ENCODE measurements around the gene LBH.

LBH gene

GRCh38 chr2:30243231-30243630, 11.9 kb downstream of the LBH start:
- no peak overlapping the region for H3K9ac ChIP-seq (ENCODE audit: low read depth in 1 of 2, low read length in 2 of 2)
- H3K36me3 ChIP-seq (ENCODE audit: control insufficient read depth in 2 of 2, insufficient read depth in 2 of 2, low read length in 2 of 2), result peaks cover 0 to 2% of the 10 kb centered on the region in 2 donors
- peaks cover 0 to 3% of the 10 kb centered on the region in 2 donors for H3K4me1 ChIP-seq (ENCODE audit: control insufficient read depth in 2 of 2, insufficient read depth in 2 of 2, low read length in 2 of 2)
- H3K9me3 ChIP-seq (ENCODE audit: control insufficient read depth in 2 of 2, low read length in 2 of 2), result no peaks in the 10 kb centered on the region
- H3K27ac ChIP-seq (ENCODE audit: low read depth in 2 of 2, low read length in 2 of 2), result no peak overlapping the region
- H3K4me3 ChIP-seq (ENCODE audit: low read length in 2 of 2), result no peak overlapping the region
- H3K27me3 ChIP-seq (ENCODE audit: control insufficient read depth in 2 of 2, insufficient read depth in 2 of 2, low read length in 2 of 2), result no peaks in the 10 kb centered on the region

DNA sequence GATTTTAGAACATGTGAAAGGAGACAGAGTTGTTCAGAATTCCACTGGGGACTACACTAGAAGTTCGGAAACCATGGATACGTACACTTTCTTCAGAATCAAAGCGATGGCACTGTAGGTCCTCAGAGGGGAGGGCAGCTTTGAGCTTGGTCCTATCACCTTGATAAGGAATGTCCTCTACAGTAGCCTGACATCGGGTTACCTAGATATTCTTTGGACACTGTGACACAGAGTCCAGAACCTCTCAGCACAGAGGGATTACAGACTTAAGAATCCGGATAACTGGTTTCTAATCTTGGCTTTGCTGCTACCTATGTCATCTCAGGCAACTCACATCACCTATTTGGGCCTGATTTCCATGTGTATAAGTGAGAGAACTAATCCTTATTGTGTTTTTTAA, 14.0 kb downstream of the LBH start:
- no peak overlapping the region for H3K9ac ChIP-seq (ENCODE audit: low read depth in 1 of 2, low read length in 2 of 2)
- H3K27me3 ChIP-seq (ENCODE audit: control insufficient read depth in 2 of 2, insufficient read depth in 2 of 2, low read length in 2 of 2), result no peaks in the 10 kb centered on the region
- no peak overlapping the region for H3K4me3 ChIP-seq (ENCODE audit: low read length in 2 of 2)
- H3K9me3 ChIP-seq (ENCODE audit: control insufficient read depth in 2 of 2, low read length in 2 of 2), result no peaks in the 10 kb centered on the region
- H3K36me3 ChIP-seq (ENCODE audit: control insufficient read depth in 2 of 2, insufficient read depth in 2 of 2, low read length in 2 of 2), result no peaks in the 10 kb centered on the region
- no peak overlapping the region for H3K27ac ChIP-seq (ENCODE audit: low read depth in 2 of 2, low read length in 2 of 2)
- H3K4me1 ChIP-seq (ENCODE audit: control insufficient read depth in 2 of 2, insufficient read depth in 2 of 2, low read length in 2 of 2), result no peaks in the 10 kb centered on the region

DNA sequence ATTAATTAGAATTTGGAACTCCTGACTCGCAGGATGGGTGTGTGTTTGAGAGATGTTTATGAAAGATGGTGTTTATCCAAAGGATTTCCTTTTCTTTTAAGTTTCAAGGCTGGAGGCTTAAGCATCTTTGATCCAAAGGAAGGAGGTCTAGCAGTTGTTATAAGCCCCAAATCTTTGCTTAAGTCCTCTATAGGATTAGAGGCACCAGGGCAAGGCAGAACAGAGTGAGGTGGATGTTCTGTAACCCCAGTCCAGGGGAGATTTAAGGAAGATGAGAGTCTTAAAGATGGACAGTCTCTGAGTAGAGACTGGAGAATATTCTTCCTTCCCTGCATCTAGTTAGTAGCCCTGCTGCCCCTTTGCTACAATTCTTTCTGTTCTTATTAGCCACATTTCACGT, 17.5 kb downstream of the LBH start:
- Histone ChIP-seq H3K27me3 (ENCODE audit: control insufficient read depth in 2 of 2, insufficient read depth in 2 of 2, low read length in 2 of 2) (no peaks in the 10 kb centered on the region), H3K27ac (ENCODE audit: low read depth in 2 of 2, low read length in 2 of 2) (no peak overlapping the region), H3K4me3 (ENCODE audit: low read length in 2 of 2) (no peak overlapping the region), H3K4me1 (ENCODE audit: control insufficient read depth in 2 of 2, insufficient read depth in 2 of 2, low read length in 2 of 2) (peaks cover 9 to 12% of the 10 kb centered on the region in 2 donors), H3K36me3 (ENCODE audit: control insufficient read depth in 2 of 2, insufficient read depth in 2 of 2, low read length in 2 of 2) (no peaks in the 10 kb centered on the region), H3K9me3 (ENCODE audit: control insufficient read depth in 2 of 2, low read length in 2 of 2) (no peaks in the 10 kb centered on the region), H3K9ac (ENCODE audit: low read depth in 1 of 2, low read length in 2 of 2) (no peak overlapping the region)

- no peaks in the 10 kb centered on the region for H3K27me3 ChIP-seq (ENCODE audit: control insufficient read depth in 2 of 2, insufficient read depth in 2 of 2, low read length in 2 of 2)
- no peak overlapping the region for H3K4me3 ChIP-seq (ENCODE audit: low read length in 2 of 2)
- no peak overlapping the region for H3K27ac ChIP-seq (ENCODE audit: low read depth in 2 of 2, low read length in 2 of 2)
- peaks cover 10 to 13% of the 10 kb centered on the region in 2 donors for H3K4me1 ChIP-seq (ENCODE audit: control insufficient read depth in 2 of 2, insufficient read depth in 2 of 2, low read length in 2 of 2)
- no peaks in the 10 kb centered on the region for H3K36me3 ChIP-seq (ENCODE audit: control insufficient read depth in 2 of 2, insufficient read depth in 2 of 2, low read length in 2 of 2)
- H3K9ac ChIP-seq (ENCODE audit: low read depth in 1 of 2, low read length in 2 of 2), result no peak overlapping the region
- no peaks in the 10 kb centered on the region for H3K9me3 ChIP-seq (ENCODE audit: control insufficient read depth in 2 of 2, low read length in 2 of 2)
Measured at GRCh38 chr2:30249354-30249753, 18.0 kb downstream of the LBH start.

- H3K36me3 ChIP-seq (ENCODE audit: control insufficient read depth in 2 of 2, insufficient read depth in 2 of 2, low read length in 2 of 2), result no peaks in the 10 kb centered on the region
- H3K9me3 ChIP-seq (ENCODE audit: control insufficient read depth in 2 of 2, low read length in 2 of 2), result no peaks in the 10 kb centered on the region
- peaks cover 10 to 20% of the 10 kb centered on the region in 2 donors for H3K4me1 ChIP-seq (ENCODE audit: control insufficient read depth in 2 of 2, insufficient read depth in 2 of 2, low read length in 2 of 2)
- no peak overlapping the region for H3K9ac ChIP-seq (ENCODE audit: low read depth in 1 of 2, low read length in 2 of 2)
- H3K4me3 ChIP-seq (ENCODE audit: low read length in 2 of 2), result no peak overlapping the region
- no peaks in the 10 kb centered on the region for H3K27me3 ChIP-seq (ENCODE audit: control insufficient read depth in 2 of 2, insufficient read depth in 2 of 2, low read length in 2 of 2)
- H3K27ac ChIP-seq (ENCODE audit: low read depth in 2 of 2, low read length in 2 of 2), result no peak overlapping the region
Measured at GRCh38 chr2:30250421-30250820, 19.1 kb downstream of the LBH start.

- Histone ChIP-seq H3K9me3 (ENCODE audit: control insufficient read depth in 2 of 2, low read length in 2 of 2) (no peaks in the 10 kb centered on the region), H3K4me1 (ENCODE audit: control insufficient read depth in 2 of 2, insufficient read depth in 2 of 2, low read length in 2 of 2) (peaks cover 10 to 24% of the 10 kb centered on the region in 2 donors), H3K27me3 (ENCODE audit: control insufficient read depth in 2 of 2, insufficient read depth in 2 of 2, low read length in 2 of 2) (no peaks in the 10 kb centered on the region), H3K4me3 (ENCODE audit: low read length in 2 of 2) (peak overlapping the region in 1 of 2 donors; percentile 7), H3K36me3 (ENCODE audit: control insufficient read depth in 2 of 2, insufficient read depth in 2 of 2, low read length in 2 of 2) (peaks cover 0 to 2% of the 10 kb centered on the region in 2 donors), H3K9ac (ENCODE audit: low read depth in 1 of 2, low read length in 2 of 2) (peak overlapping the region in 1 of 2 donors; percentile 14), H3K27ac (ENCODE audit: low read depth in 2 of 2, low read length in 2 of 2) (peak overlapping the region in 1 of 2 donors; percentile 43)
Measured at GRCh38 chr2:30252723-30253701, 21.7 kb downstream of the LBH start.

GRCh38 chr2:30253873-30254684, 22.7 kb downstream of the LBH start:
- no peak overlapping the region for H3K4me3 ChIP-seq (ENCODE audit: low read length in 2 of 2)
- H3K9me3 ChIP-seq (ENCODE audit: control insufficient read depth in 2 of 2, low read length in 2 of 2), result no peaks in the 10 kb centered on the region
- peaks cover 10 to 24% of the 10 kb centered on the region in 2 donors for H3K4me1 ChIP-seq (ENCODE audit: control insufficient read depth in 2 of 2, insufficient read depth in 2 of 2, low read length in 2 of 2)
- peaks cover 0 to 10% of the 10 kb centered on the region in 2 donors for H3K36me3 ChIP-seq (ENCODE audit: control insufficient read depth in 2 of 2, insufficient read depth in 2 of 2, low read length in 2 of 2)
- H3K27ac ChIP-seq (ENCODE audit: low read depth in 2 of 2, low read length in 2 of 2), result no peak overlapping the region
- no peak overlapping the region for H3K9ac ChIP-seq (ENCODE audit: low read depth in 1 of 2, low read length in 2 of 2)
- no peaks in the 10 kb centered on the region for H3K27me3 ChIP-seq (ENCODE audit: control insufficient read depth in 2 of 2, insufficient read depth in 2 of 2, low read length in 2 of 2)

GRCh38 chr2:30254685-30255001, 23.3 kb downstream of the LBH start:
- no peak overlapping the region for H3K27ac ChIP-seq (ENCODE audit: low read depth in 2 of 2, low read length in 2 of 2)
- no peaks in the 10 kb centered on the region for H3K9me3 ChIP-seq (ENCODE audit: control insufficient read depth in 2 of 2, low read length in 2 of 2)
- H3K36me3 ChIP-seq (ENCODE audit: control insufficient read depth in 2 of 2, insufficient read depth in 2 of 2, low read length in 2 of 2), result peaks cover 0 to 10% of the 10 kb centered on the region in 2 donors
- H3K4me3 ChIP-seq (ENCODE audit: low read length in 2 of 2), result no peak overlapping the region
- H3K27me3 ChIP-seq (ENCODE audit: control insufficient read depth in 2 of 2, insufficient read depth in 2 of 2, low read length in 2 of 2), result no peaks in the 10 kb centered on the region
- peaks cover 10 to 24% of the 10 kb centered on the region in 2 donors for H3K4me1 ChIP-seq (ENCODE audit: control insufficient read depth in 2 of 2, insufficient read depth in 2 of 2, low read length in 2 of 2)
- no peak overlapping the region for H3K9ac ChIP-seq (ENCODE audit: low read depth in 1 of 2, low read length in 2 of 2)

DNA sequence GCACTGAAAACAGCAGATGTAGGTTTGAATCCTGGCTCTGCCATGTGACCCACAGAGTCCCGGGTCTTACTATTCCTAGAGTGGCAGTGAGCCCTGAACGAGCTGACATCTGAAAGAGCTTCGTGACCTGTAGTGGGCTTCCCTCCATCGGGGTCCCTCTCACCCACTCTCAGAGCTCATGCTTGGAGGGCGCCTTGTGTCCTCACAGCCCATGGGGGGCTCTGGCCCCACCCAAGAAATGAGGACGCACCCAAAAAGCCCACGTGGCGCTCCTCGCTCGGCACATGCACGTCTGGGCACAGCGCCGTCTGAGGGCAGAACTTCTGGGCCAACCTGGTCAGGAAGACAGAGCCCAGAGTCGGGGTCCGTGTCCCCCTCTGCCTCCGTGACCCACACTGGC, 23.7 kb downstream of the LBH start:
- Histone ChIP-seq H3K4me1 (ENCODE audit: control insufficient read depth in 2 of 2, insufficient read depth in 2 of 2, low read length in 2 of 2) (peaks cover 10 to 24% of the 10 kb centered on the region in 2 donors), H3K27ac (ENCODE audit: low read depth in 2 of 2, low read length in 2 of 2) (no peak overlapping the region), H3K9me3 (ENCODE audit: control insufficient read depth in 2 of 2, low read length in 2 of 2) (no peaks in the 10 kb centered on the region), H3K9ac (ENCODE audit: low read depth in 1 of 2, low read length in 2 of 2) (no peak overlapping the region), H3K4me3 (ENCODE audit: low read length in 2 of 2) (no peak overlapping the region), H3K27me3 (ENCODE audit: control insufficient read depth in 2 of 2, insufficient read depth in 2 of 2, low read length in 2 of 2) (no peaks in the 10 kb centered on the region), H3K36me3 (ENCODE audit: control insufficient read depth in 2 of 2, insufficient read depth in 2 of 2, low read length in 2 of 2) (peaks cover 0 to 10% of the 10 kb centered on the region in 2 donors)
